ENCODE measurements around the gene HIVEP3.

The HIVEP3 gene

DNA sequence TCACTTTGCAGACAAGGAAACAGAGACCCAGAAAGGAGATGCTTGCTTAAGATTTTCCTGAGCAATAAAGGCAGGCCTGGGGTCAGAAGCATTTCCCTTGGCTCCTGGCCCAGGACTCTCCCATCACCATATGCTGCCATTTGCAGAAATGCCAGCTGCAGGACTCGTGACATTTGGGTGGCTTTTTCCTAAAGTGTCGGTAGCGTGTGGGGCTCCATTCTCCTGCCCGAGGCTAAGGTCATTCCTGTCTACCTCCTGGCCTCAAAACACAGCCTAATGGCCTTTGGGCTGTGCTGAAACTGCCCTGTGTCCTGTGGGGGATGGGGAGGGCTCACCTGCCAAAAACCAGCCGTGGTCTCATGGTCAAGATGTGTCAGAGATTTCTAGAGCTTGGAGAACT, 218.1 kb downstream of the HIVEP3 start:
- TF ChIP-seq, protein P1, sequence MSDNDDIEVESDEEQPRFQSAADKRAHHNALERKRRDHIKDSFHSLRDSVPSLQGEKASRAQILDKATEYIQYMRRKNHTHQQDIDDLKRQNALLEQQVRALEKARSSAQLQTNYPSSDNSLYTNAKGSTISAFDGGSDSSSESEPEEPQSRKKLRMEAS (IDR thresholded peaks at IDR 0.05): no peak
- TF ChIP-seq EGR1 (IDR thresholded peaks at IDR 0.05) (no peak), RAD21 (IDR thresholded peaks at IDR 0.05; ENCODE audit: low read depth) (no peak), FOXM1 (IDR thresholded peaks at IDR 0.05; ENCODE audit: borderline replicate concordance, low read depth) (no peak), TAF1 (IDR thresholded peaks at IDR 0.05; ENCODE audit: low read depth) (no peak), TCF12 (IDR thresholded peaks at IDR 0.05; ENCODE audit: low read depth) (no peak), CREB1 (IDR thresholded peaks at IDR 0.05; ENCODE audit: low read depth) (no peak), YY1 (IDR thresholded peaks at IDR 0.05; ENCODE audit: low read depth) (no peak), CEBPB (IDR thresholded peaks at IDR 0.05) (no peak), EP300 (IDR thresholded peaks at IDR 0.05; ENCODE audit: borderline replicate concordance) (no peak)
- TF ChIP-seq, protein P2, sequence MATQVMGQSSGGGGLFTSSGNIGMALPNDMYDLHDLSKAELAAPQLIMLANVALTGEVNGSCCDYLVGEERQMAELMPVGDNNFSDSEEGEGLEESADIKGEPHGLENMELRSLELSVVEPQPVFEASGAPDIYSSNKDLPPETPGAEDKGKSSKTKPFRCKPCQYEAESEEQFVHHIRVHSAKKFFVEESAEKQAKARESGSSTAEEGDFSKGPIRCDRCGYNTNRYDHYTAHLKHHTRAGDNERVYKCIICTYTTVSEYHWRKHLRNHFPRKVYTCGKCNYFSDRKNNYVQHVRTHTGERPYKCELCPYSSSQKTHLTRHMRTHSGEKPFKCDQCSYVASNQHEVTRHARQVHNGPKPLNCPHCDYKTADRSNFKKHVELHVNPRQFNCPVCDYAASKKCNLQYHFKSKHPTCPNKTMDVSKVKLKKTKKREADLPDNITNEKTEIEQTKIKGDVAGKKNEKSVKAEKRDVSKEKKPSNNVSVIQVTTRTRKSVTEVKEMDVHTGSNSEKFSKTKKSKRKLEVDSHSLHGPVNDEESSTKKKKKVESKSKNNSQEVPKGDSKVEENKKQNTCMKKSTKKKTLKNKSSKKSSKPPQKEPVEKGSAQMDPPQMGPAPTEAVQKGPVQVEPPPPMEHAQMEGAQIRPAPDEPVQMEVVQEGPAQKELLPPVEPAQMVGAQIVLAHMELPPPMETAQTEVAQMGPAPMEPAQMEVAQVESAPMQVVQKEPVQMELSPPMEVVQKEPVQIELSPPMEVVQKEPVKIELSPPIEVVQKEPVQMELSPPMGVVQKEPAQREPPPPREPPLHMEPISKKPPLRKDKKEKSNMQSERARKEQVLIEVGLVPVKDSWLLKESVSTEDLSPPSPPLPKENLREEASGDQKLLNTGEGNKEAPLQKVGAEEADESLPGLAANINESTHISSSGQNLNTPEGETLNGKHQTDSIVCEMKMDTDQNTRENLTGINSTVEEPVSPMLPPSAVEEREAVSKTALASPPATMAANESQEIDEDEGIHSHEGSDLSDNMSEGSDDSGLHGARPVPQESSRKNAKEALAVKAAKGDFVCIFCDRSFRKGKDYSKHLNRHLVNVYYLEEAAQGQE (IDR thresholded peaks at IDR 0.05; ENCODE audit: low read depth): no peak
- TF ChIP-seq, protein P3, sequence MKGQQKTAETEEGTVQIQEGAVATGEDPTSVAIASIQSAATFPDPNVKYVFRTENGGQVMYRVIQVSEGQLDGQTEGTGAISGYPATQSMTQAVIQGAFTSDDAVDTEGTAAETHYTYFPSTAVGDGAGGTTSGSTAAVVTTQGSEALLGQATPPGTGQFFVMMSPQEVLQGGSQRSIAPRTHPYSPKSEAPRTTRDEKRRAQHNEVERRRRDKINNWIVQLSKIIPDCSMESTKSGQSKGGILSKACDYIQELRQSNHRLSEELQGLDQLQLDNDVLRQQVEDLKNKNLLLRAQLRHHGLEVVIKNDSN (IDR thresholded peaks at IDR 0.05): no peak

DNA sequence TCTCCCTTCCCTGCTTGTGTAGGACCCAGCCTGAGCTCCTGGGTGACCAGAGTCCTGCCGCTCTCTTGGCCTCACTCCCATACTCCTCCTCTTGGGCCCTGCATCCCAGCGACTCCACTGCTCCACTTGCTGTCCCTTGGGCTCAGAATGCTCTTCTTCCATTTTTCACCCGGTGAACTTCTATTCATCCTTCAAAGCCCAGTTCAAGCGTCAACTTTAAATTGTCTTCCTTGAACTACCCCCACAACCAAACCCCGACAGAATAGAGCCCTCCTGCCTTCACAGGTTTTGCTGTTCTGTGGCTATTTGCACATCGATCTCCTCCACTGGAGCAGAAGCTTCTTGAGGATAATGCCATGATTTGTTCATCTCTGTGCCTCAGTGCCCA, 218.9 kb downstream of the HIVEP3 start:
- TF ChIP-seq ZBTB7A (IDR thresholded peaks at IDR 0.05; ENCODE audit: low read depth) (no peak), TEAD4 (IDR thresholded peaks at IDR 0.05) (no peak), CEBPB (IDR thresholded peaks at IDR 0.05) (no peak), TCF12 (IDR thresholded peaks at IDR 0.05; ENCODE audit: low read depth) (no peak), NFIC (IDR thresholded peaks at IDR 0.05) (no peak), YY1 (IDR thresholded peaks at IDR 0.05; ENCODE audit: low read depth) (no peak), RAD21 (IDR thresholded peaks at IDR 0.05; ENCODE audit: low read depth) (no peak), EP300 (IDR thresholded peaks at IDR 0.05; ENCODE audit: borderline replicate concordance) (no peak), CREB1 (IDR thresholded peaks at IDR 0.05; ENCODE audit: low read depth) (no peak), TAF1 (IDR thresholded peaks at IDR 0.05; ENCODE audit: low read depth) (no peak), FOXM1 (IDR thresholded peaks at IDR 0.05; ENCODE audit: borderline replicate concordance, low read depth) (no peak), EGR1 (IDR thresholded peaks at IDR 0.05) (no peak)
- TF ChIP-seq, protein P3 (IDR thresholded peaks at IDR 0.05): no peak
- TF ChIP-seq, protein P2 (IDR thresholded peaks at IDR 0.05; ENCODE audit: low read depth): no peak
- TF ChIP-seq, protein P1 (IDR thresholded peaks at IDR 0.05): no peak

DNA sequence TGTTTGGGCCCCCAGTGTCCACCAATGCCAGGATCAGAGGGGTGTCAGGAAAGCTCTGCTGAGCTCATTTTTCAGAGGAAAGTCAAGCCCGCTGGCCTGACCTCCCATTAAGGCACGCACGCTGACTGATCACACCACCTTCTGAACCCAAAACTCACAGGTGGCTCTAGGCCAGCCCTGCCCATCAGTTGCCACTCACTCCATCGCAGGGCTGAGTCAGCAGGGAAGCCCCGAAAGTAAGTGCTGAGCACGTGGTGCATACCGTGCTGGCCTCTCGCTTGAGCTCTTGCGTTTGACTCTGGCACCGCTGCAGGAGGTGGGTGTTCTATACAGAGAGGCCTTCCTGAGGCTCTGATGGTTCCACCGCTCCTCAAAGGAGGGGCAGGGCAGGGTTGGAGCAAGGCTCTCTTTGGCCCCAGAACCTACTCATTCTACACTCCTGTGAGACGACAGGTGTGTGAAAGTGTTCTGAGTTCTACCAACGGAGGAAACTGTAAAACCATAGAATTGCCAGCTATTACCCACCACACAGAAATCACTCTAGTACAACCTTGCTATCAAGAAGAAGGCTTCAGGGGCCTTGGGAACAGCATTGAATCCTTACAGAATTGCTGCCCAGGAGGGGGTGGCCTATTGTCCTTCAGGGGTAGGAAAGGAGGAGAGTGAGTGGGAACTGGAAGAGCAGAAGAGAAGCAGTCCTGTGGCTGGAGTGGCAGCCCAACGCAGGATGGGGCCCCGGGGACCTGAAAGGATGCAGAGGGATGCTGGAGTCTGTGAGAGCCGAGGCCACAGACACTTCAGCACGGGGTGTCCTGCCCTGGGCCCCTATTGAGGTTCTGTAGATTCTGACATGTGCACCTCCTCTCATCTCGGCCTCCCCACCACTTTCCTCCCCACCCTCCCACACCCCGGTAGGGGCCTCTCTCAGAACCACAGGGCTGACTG, 219.5 kb downstream of the HIVEP3 start:
- no peak for TF ChIP-seq EGR1 (IDR thresholded peaks at IDR 0.05)
- no peak for TF ChIP-seq YY1 (IDR thresholded peaks at IDR 0.05; ENCODE audit: low read depth)
- no peak for TF ChIP-seq FOXM1 (IDR thresholded peaks at IDR 0.05; ENCODE audit: borderline replicate concordance, low read depth)
- TF ChIP-seq TCF12 (IDR thresholded peaks at IDR 0.05; ENCODE audit: low read depth): no peak
- no peak for TF ChIP-seq CEBPB (IDR thresholded peaks at IDR 0.05)
- TF ChIP-seq CREB1 (IDR thresholded peaks at IDR 0.05; ENCODE audit: low read depth): no peak
- TF ChIP-seq TEAD4 (IDR thresholded peaks at IDR 0.05): no peak
- no peak for TF ChIP-seq NFIC (IDR thresholded peaks at IDR 0.05)
- TF ChIP-seq, protein P2 (IDR thresholded peaks at IDR 0.05; ENCODE audit: low read depth): no peak
- no peak for TF ChIP-seq TAF1 (IDR thresholded peaks at IDR 0.05; ENCODE audit: low read depth)
- TF ChIP-seq ZBTB7A (IDR thresholded peaks at IDR 0.05; ENCODE audit: low read depth): no peak
- no peak for TF ChIP-seq RAD21 (IDR thresholded peaks at IDR 0.05; ENCODE audit: low read depth)
- no peak for TF ChIP-seq EP300 (IDR thresholded peaks at IDR 0.05; ENCODE audit: borderline replicate concordance)
- TF ChIP-seq, protein P1 (IDR thresholded peaks at IDR 0.05): no peak
- TF ChIP-seq, protein P3 (IDR thresholded peaks at IDR 0.05): no peak
